NCI-H187 (cell line): ENCODE measurements around the gene TXNRD2.

Source experiments
- DNase-seq, 2 experiments: peaks; one replicate each; lab custom pipeline; 2025; lab: John Stamatoyannopoulos, UW

Gene TXNRD2

GRCh38 chr22:19875531-19876313, 65.9 kb downstream of the TXNRD2 start:
- no peak for DNase-seq

DNA sequence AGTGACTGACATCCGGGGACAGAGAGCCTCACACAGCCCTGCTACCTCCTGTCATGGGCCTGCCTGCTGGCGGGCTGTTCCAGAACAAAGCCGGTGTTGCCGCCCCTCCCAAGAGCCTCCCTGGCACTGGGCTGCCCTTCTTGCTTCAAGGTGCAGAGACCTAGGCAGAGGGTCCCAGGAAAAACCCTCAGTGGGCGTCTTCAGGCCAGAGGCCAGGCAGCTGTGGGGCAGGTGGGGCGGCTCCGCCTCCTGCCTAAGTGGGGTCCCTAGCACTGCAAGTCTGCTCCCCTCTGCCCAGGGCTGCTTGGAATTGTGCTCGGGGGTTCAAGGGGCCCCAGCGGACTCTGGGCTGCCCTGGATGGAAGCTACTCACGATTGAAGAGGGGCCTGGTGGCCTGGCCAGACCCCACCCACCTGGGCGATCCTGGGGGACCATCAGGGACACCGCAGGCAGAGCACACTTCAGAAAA, 66.5 kb downstream of the TXNRD2 start:
- no peak for DNase-seq

DNA sequence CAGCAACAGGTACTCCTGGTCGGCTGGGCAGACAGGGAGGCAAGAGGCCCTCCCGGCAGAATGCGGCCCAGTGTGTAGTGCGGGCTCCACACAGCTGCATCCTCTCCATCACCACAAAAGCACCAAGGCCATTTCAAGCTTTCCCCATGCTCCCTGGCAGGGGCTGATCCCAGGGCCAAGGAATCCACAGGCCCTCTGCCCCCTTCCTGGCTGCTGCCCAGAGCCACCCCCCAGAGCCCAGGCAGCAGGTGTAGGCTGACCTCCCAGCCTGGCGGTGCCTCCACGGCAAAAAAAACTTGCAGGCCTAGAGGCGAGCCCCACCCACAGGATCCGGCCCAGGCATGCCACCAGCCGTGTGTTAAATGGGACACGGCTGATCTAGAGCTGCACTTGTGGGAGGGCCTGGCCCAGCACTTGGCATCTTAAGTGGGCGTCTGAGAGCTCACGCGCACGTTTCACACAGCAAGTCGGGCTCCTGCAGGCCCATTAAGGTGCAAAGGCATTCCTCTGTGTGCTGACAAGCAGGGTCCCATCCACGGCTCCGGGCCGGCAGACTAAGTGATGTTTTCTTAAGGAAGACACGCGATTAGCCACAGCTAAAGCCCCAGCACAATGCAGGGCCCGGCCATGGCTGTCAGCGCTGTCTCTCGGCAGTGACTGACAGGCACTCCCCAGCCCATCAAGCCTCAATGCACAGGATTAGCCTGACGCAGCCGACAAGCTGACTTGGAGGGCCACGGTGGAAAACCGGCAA, 67.1 kb downstream of the TXNRD2 start:
- peak; percentile 45 to 83 for DNase-seq

DNA sequence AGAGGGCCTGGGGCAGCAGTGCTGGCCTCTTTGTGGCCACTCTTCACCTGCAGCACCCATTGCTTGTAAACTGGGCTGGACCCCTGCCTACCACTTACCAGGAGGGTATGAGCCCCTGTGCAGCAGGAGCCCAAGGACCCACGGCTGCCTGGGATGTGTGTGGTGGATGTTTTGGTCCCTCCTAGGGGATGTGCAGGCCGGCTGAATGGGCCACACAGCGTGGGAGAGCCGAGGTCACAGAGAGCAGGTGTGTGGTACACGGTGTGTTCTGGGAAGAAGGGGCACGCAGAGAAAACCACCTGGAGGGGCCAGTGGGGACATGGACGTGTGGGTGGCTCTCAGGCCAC, 67.7 kb downstream of the TXNRD2 start:
- no peak for DNase-seq

GRCh38 chr22:19873138-19873959, 68.3 kb downstream of the TXNRD2 start:
- DNase-seq: no peak

GRCh38 chr22:19872779-19873137, 68.9 kb downstream of the TXNRD2 start:
- DNase-seq: no peak

DNA sequence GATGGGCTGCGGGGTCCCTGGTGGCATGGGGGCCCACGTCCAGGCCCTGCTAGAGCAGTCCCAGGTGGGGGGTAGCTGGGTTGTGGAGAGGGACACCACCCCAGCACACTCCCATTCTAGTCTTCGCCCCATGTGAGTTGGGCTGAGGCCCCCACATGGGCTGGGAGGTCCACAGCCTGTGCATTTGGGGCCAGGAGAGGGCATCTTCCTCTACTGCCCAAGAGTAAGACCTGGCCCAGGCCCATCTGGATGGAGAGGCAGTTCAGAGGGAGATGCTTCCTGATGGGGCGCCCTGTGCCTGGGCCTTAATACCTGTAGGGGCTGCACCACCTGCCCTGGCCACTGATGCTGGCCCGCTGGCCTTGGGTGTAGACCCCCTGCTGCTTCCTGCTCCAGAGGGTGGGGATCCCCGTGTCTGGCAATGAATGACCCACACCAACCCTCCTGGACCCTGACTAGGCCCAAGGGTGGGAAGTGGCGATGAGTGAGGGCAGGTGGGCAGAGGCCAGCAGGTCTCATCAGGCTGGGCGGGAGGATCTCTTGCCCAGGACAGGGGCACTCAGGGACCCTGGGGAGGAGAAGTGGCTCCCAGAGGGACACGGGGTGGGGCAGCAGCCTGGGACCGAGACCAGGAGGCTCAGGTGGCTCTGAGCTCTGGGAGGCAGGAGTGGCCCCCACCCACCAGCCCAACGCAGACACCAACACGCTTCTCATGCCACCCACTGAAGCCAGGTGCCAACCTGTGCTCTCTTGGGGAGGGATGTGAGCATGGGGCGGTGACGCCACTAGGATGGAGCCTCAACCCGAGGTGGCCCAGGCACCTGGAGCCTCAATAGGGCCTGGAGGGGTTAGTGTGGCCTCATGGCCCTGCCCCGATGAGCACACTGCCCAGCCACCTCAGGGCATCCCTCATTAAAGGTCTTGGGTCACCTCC, 69.5 kb downstream of the TXNRD2 start:
- no peak for DNase-seq

GRCh38 chr22:19871023-19871844, 70.4 kb downstream of the TXNRD2 start:
- DNase-seq: no peak

GRCh38 chr22:19870153-19871022, 71.2 kb downstream of the TXNRD2 start:
- no peak for DNase-seq

DNA sequence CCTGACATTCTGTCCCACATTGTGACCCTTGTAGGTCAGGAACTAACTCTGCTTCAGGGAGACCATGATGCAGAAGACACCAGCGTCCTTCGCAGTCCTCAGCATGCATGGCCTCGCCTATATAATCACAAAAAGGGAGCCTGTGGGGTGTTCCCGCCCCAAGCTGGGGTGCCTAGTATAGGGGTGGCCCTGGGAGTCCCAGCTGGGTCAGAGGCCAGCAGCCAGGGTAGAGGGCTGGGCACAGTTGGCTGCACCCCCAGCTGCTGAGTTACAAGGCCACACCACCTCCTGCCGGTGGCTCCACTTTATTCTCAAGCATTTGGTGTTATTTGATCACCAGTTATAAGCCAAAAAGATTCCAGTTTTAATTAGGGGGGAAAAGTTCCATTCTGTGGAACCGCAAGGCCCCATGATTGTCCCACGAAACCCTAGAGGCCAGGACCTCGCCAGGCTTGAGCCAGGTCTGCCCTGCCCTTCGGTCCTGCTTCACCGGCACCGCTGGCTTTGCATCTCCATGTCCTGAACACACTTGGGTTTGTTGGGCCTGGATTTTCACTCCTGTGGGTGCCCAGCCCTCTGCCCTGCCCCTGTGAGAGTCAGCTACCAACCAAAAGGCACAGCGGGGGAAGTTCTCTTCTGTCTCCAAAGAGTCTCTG, 72.0 kb downstream of the TXNRD2 start:
- DNase-seq: no peak

- no peak for DNase-seq
These were observed 72.7 kb downstream of the TXNRD2 start for GRCh38 chr22:19868773-19869471.

- no peak for DNase-seq
These were observed 73.3 kb downstream of the TXNRD2 start for GRCh38 chr22:19868333-19868732.

DNA sequence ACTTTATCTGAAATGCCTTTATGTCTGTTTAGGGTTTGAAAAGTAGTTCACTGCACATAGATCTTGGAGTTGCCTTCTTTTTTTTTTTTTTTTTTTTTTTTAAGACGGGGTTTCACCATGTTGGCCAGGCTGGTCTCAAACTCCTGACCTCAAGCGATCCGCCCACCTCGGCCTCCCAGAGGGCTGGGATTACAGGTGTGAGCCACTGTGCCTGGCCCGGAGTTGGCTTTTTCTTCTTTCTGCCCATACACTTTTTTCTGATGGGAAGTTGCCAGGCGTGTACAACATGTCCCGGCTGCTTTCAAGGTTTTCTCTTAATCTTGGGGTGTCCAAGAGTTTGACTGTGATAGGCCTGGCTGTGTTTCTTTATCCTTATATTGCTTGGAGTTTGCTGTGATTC, 74.0 kb downstream of the TXNRD2 start:
- no peak for DNase-seq

- DNase-seq: no peak
These were observed 75.0 kb downstream of the TXNRD2 start for GRCh38 chr22:19866665-19867009.

GRCh38 chr22:19865141-19865829, 76.3 kb downstream of the TXNRD2 start:
- no peak for DNase-seq

GRCh38 chr22:19864538-19865106, 77.0 kb downstream of the TXNRD2 start:
- no peak for DNase-seq

GRCh38 chr22:19863571-19863970, 78.0 kb downstream of the TXNRD2 start:
- no peak for DNase-seq
